Activated T-cell treated with anti-CD3 and anti-CD28 coated beads, Interleukin-2, amount 50 U/mL, for 24 hours (primary cell): ENCODE measurements around the gene NEUROD1.

Experiments
- DNase-seq: peaks from one replicate; pipeline ENCODE4 v3.0.0-alpha.2; 2020
- H3K27ac Mint-ChIP-seq: 2 replicates; pipeline ENCODE4 v1.8.0; 2020; ENCODE audit warnings: mild to moderate bottlenecking, mixed read lengths
- H3K27me3 Mint-ChIP-seq: 2 replicates; pipeline ENCODE4 v1.8.0; 2020; ENCODE audit warnings: mixed read lengths
- H3K36me3 Mint-ChIP-seq: 2 replicates; pipeline ENCODE4 v1.8.0; 2020; ENCODE audit warnings: low read depth, mixed read lengths
- H3K4me1 Mint-ChIP-seq: 2 replicates; pipeline ENCODE4 v1.8.0; 2020; ENCODE audit warnings: low read depth, mixed read lengths
- H3K4me3 Mint-ChIP-seq: 2 replicates; pipeline ENCODE4 v1.8.0; 2020; ENCODE audit warnings: mild to moderate bottlenecking, moderate library complexity, mixed read lengths
- H3K9me3 Mint-ChIP-seq: 2 replicates; pipeline ENCODE4 v1.8.0; 2020; ENCODE audit warnings: mixed read lengths

Gene NEUROD1

DNA sequence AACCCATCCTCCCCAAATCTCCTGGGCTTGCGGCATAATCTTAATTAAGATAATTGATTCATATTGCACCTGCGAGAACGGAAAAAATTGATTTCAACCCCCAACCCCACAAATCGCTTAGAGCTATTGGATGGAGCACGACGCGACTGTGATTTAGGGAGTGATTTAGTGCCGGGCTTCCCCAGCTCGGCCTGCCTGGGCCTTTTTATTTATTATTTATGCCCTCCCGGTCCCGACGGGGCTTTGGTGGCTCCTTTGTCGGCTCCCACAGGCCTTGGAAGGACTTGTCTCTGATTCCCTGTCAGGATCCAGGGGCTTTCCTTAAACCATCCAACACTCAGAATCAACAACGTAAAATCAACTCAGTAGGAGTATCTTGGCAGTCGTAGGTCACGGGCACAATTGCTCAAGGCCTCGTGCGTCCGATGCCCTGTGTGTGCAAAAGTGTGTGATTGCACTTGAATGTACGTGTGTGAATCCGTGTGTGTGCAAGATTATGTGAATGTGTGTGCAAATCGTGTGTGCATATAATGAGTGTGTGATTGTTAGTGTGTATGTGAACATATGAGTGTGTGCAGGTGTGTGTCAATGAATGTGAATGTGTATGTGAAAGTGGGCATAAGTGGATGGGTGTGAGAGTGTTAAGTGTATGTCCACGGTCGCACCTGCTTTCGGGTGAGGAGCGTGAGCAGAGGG, 4.3 kb upstream of the NEUROD1 start:
- no peaks in the 10 kb centered on the region for H3K9me3 Mint-ChIP-seq
- no peaks in the 10 kb centered on the region for H3K36me3 Mint-ChIP-seq
- peak overlapping the region; percentile 54 for H3K4me3 Mint-ChIP-seq
- no peak for DNase-seq
- H3K4me1 Mint-ChIP-seq: peaks cover 46% of the 10 kb centered on the region
- H3K27me3 Mint-ChIP-seq: peaks cover 83% of the 10 kb centered on the region
- no peak overlapping the region for H3K27ac Mint-ChIP-seq

GRCh38 chr2:181683518-181684453, 3.5 kb upstream of the NEUROD1 start:
- Mint-ChIP-seq H3K27ac (no peak overlapping the region), H3K4me1 (peaks cover 52% of the 10 kb centered on the region), H3K36me3 (no peaks in the 10 kb centered on the region), H3K27me3 (peaks cover 91% of the 10 kb centered on the region), H3K4me3 (peak overlapping the region; percentile 73), H3K9me3 (no peaks in the 10 kb centered on the region)
- peak; percentile 38 for DNase-seq

GRCh38 chr2:181682795-181683517, 2.6 kb upstream of the NEUROD1 start:
- Mint-ChIP-seq H3K27ac (no peak overlapping the region), H3K4me1 (peaks cover 58% of the 10 kb centered on the region), H3K4me3 (peak overlapping the region; percentile 73), H3K9me3 (peaks cover 3% of the 10 kb centered on the region), H3K36me3 (no peaks in the 10 kb centered on the region), H3K27me3 (peaks cover 96% of the 10 kb centered on the region)
- no peak for DNase-seq

GRCh38 chr2:181682026-181682789, 1.9 kb upstream of the NEUROD1 start:
- peak; percentile 37 for DNase-seq
- H3K27ac Mint-ChIP-seq: no peak overlapping the region
- H3K27me3 Mint-ChIP-seq: peaks cover 94% of the 10 kb centered on the region
- H3K4me1 Mint-ChIP-seq: peaks cover 62% of the 10 kb centered on the region
- no peaks in the 10 kb centered on the region for H3K36me3 Mint-ChIP-seq
- H3K9me3 Mint-ChIP-seq: peaks cover 3% of the 10 kb centered on the region
- H3K4me3 Mint-ChIP-seq: peak overlapping the region; percentile 73

GRCh38 chr2:181680937-181681811, 857 bp upstream of the NEUROD1 start:
- Mint-ChIP-seq H3K27ac (no peak overlapping the region), H3K27me3 (peaks cover 91% of the 10 kb centered on the region)

GRCh38 chr2:181679544-181679979, 755 bp downstream of the NEUROD1 start:
- Mint-ChIP-seq H3K27me3 (peaks cover 86% of the 10 kb centered on the region), H3K36me3 (no peaks in the 10 kb centered on the region), H3K9me3 (peaks cover 3% of the 10 kb centered on the region), H3K27ac (no peak overlapping the region), H3K4me1 (peaks cover 56% of the 10 kb centered on the region), H3K4me3 (no peak overlapping the region)
- DNase-seq: no peak

More at GRCh38 chr2:181680937-181681811, 857 bp upstream of the NEUROD1 start:
- Mint-ChIP-seq H3K4me3 (peak overlapping the region; percentile 53), H3K4me1 (peaks cover 62% of the 10 kb centered on the region), H3K9me3 (peaks cover 3% of the 10 kb centered on the region), H3K36me3 (no peaks in the 10 kb centered on the region)
- no peak for DNase-seq

DNA sequence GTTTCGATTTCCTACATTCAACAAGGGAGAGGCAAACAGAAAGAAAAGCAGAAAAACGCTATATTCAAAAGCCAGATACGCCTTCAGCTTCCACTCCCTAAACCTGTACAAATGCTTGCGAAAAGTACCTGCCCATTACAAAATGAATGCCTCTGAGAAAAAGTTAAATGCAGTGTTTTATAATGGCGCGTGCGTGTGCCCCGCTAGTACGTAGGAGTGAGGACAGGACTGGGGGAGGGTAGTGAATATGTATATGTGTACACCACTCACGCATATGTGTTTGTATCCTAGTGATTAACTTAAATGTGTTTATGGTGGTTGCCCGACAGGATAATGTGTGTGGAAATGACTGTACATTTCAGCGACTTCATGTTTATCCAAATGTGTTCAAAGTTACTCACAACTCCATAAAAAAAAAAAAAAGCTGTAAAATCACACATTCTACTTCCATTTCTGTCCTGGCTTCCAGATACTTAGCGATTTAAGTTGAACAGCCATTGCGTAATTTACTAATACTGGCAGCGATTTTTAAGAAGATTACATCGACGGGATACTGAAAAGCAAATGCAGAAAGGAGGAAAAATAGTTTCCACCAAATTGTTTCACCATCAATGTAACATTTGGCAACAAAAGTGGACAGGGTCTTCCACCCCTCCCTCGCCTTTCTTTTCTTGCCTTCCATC, 1.3 kb downstream of the NEUROD1 start:
- no peak overlapping the region for H3K4me3 Mint-ChIP-seq
- no peak for DNase-seq
- H3K4me1 Mint-ChIP-seq: peaks cover 52% of the 10 kb centered on the region
- H3K9me3 Mint-ChIP-seq: peaks cover 3% of the 10 kb centered on the region
- no peak overlapping the region for H3K27ac Mint-ChIP-seq
- no peaks in the 10 kb centered on the region for H3K36me3 Mint-ChIP-seq
- H3K27me3 Mint-ChIP-seq: peaks cover 84% of the 10 kb centered on the region

- DNase-seq: peak; percentile 67
- peaks cover 80% of the 10 kb centered on the region for H3K27me3 Mint-ChIP-seq
- no peak overlapping the region for H3K4me3 Mint-ChIP-seq
- H3K36me3 Mint-ChIP-seq: no peaks in the 10 kb centered on the region
- peaks cover 3% of the 10 kb centered on the region for H3K9me3 Mint-ChIP-seq
- H3K4me1 Mint-ChIP-seq: peaks cover 50% of the 10 kb centered on the region
- no peak overlapping the region for H3K27ac Mint-ChIP-seq
Measured at GRCh38 chr2:181677912-181678586, 2.3 kb downstream of the NEUROD1 start.

DNA sequence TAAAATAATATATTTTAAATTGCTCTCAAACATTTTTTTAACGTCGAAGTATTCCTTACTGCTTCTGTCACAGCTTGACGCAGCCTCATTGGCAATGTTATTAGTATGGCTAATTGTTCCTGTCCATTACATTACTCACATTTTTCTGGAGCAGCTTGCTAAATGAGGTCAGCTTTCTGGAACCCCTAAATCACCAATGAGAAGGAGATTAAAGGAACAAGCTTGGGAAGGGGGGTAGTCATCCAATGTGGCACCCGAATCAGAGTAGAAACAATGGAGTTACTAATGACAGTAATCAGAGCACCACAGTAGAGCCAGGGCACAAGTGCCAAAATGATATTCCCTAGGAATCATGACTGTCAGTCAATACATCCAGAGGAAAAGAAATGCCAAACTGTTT, 5.1 kb downstream of the NEUROD1 start:
- Mint-ChIP-seq H3K4me1 (peaks cover 32% of the 10 kb centered on the region), H3K27ac (no peak overlapping the region), H3K27me3 (peaks cover 62% of the 10 kb centered on the region), H3K9me3 (peaks cover 3% of the 10 kb centered on the region), H3K4me3 (no peak overlapping the region), H3K36me3 (no peaks in the 10 kb centered on the region)
- DNase-seq: no peak

DNA sequence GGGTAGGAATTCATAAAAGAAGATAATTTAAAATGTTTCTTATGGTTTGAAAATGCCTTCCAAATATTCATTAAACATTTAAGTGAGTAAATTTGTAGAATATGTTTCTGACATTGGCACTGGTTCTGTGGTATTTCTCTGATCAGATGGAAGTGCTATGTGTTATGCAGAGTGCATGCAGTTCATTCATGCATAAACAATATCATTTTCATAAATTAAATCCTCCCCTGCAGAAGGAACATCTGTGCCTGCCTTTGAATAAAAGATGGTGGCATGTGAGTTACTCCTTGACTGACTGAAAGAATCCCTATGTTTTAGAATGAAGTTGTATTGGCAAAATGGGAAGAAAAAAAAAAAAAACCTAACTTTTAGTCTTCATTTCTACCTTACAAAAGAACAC, 5.9 kb downstream of the NEUROD1 start:
- Mint-ChIP-seq H3K9me3 (peaks cover 3% of the 10 kb centered on the region), H3K27me3 (peaks cover 57% of the 10 kb centered on the region), H3K4me3 (no peak overlapping the region), H3K4me1 (peaks cover 26% of the 10 kb centered on the region), H3K36me3 (no peaks in the 10 kb centered on the region), H3K27ac (no peak overlapping the region)
- DNase-seq: no peak

DNA sequence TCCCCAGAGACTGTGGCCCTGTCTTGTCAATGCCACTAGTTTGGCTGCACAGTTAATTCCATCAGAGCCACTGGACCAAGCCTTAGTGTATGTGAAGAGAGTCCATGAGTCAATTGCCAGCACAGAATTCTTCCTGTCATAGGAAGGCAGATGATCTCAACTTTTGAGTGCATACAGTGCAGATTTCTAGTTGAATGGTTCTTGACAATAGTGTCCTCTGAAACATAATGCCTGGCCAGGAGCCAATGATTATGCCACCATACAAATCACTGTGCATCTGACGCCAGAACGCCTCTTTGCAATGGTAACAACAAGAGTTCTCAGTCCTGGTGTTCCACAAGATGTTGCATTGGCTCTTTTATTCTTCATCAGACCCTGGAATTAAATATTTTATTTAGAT, 7.1 kb downstream of the NEUROD1 start:
- Mint-ChIP-seq H3K4me1 (peaks cover 17% of the 10 kb centered on the region), H3K36me3 (no peaks in the 10 kb centered on the region), H3K27ac (no peak overlapping the region), H3K9me3 (no peaks in the 10 kb centered on the region), H3K27me3 (peaks cover 53% of the 10 kb centered on the region), H3K4me3 (no peak overlapping the region)
- no peak for DNase-seq

GRCh38 chr2:181672255-181673008, 7.9 kb downstream of the NEUROD1 start:
- Mint-ChIP-seq H3K27ac (no peak overlapping the region), H3K4me1 (peaks cover 11% of the 10 kb centered on the region), H3K4me3 (no peak overlapping the region), H3K27me3 (peaks cover 45% of the 10 kb centered on the region), H3K9me3 (no peaks in the 10 kb centered on the region), H3K36me3 (no peaks in the 10 kb centered on the region)
- DNase-seq: no peak
